Peyer's patch (tissue), 4 donors: ENCODE measurements around the gene DCP1B.

Source experiments
- CTCF ChIP-seq, 6 experiments: fragments of 450-650 bp in 4 of 6; fragments of 200-600 bp in 2 of 6; sonication (generic) in 1 of 6; IDR thresholded peaks; one replicate each; pipeline ENCODE4 v1.5.1; 2017 to 2019; ENCODE audit warnings: antibody characterized with exemption in 6 of 6, mild to moderate bottlenecking in 3 of 6, moderate library complexity in 1 of 6
- POLR2A ChIP-seq, 2 donors: fragments of 450-650 bp; IDR thresholded peaks; one replicate each; pipeline ENCODE4 v1.5.1; 2017; ENCODE audit warnings: antibody characterized with exemption in 2 of 2, mild to moderate bottlenecking in 2 of 2, moderate library complexity in 2 of 2

- TF ChIP-seq CTCF (IDR thresholded peaks at IDR 0.05) (no peak), POLR2A (IDR thresholded peaks at IDR 0.05) (no peak)
Measured at GRCh38 chr12:1984759-1985158, 19.5 kb downstream of the DCP1B start.
